ENCODE results near the gene DENND4C.
"Not testable (repeated sequence)": the region's sequence is repeated elsewhere in the genome, so short reads cannot be mapped to it uniquely, and the experiment has no call there.

The DENND4C gene

DNA sequence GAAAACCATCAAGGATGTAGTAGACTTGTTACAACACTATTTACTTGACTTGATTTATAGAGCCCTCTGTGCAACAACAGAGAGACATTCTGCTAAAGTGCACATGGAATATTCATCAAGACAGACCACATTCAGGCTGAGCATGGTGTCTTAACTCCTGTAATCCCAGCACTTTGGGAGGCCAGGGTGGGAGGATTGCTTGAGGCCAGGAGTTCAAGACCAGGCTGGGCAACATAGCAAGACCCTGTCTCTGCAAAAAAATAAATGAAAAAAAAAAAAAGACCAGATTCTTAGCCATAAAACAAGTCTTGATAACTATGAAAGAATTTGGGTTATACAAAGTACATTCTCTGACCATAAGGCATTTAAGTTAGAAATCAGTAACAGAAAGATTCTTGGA, 25.3 kb downstream of the DENND4C start:
- H3K4me3 ChIP-seq (ENCODE audit: low read depth in 1 of 5, low read length in 5 of 5) = no peak overlapping the region
- peaks cover 0 to 5% (median 0%) of the 10 kb centered on the region in 5 donors for H3K36me3 ChIP-seq (ENCODE audit: control insufficient read depth in 5 of 5, insufficient read depth in 5 of 5, low read length in 5 of 5)
- H3K27ac ChIP-seq (ENCODE audit: low read depth, low read length) = no peak overlapping the region
- no peaks in the 10 kb centered on the region for H3K27me3 ChIP-seq (ENCODE audit: control insufficient read depth in 5 of 5, insufficient read depth in 4 of 5, low read length in 5 of 5)
- no peaks in the 10 kb centered on the region for H3K9me3 ChIP-seq (ENCODE audit: control insufficient read depth in 5 of 5, low read length in 5 of 5)
- peaks cover 2 to 26% (median 18%) of the 10 kb centered on the region in 5 donors for H3K4me1 ChIP-seq (ENCODE audit: control insufficient read depth in 5 of 5, insufficient read depth in 5 of 5, low read length in 5 of 5)
- no peak overlapping the region for H3K9ac ChIP-seq (ENCODE audit: low read length in 5 of 5)

DNA sequence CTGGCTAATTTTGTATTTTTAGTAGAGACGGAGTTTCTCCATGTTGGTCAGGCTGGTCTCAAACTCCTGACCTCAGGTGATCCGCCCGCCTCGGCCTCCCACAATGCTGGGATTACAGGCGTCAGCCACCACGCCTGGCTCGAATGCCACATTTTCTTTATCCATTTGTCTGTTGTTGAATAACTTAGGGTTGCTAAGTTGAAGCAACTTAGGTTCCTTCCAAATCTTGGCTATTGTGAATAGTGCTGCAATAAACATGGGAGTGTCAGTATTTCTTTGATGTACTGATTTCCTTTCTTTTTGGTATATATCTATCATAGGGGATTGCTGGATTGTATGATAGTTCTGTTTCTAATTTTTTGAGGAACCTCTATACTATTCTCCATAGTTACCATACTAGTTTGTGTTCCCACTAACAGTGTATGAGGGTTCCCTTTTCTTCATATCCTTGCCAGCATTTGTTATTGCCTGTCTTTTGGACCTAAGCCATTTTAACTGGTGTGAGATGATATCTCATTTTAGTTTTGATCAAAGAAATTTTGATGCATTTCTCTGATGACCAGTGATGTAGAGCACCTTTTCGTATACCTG, 29.3 kb downstream of the DENND4C start:
- not testable (repeated sequence) for H3K9ac ChIP-seq (ENCODE audit: low read length in 5 of 5); H3K4me1 ChIP-seq (ENCODE audit: control insufficient read depth in 5 of 5, insufficient read depth in 5 of 5, low read length in 5 of 5); H3K36me3 ChIP-seq (ENCODE audit: control insufficient read depth in 5 of 5, insufficient read depth in 5 of 5, low read length in 5 of 5); H3K27me3 ChIP-seq (ENCODE audit: control insufficient read depth in 5 of 5, insufficient read depth in 4 of 5, low read length in 5 of 5); H3K9me3 ChIP-seq (ENCODE audit: control insufficient read depth in 5 of 5, low read length in 5 of 5); H3K4me3 ChIP-seq (ENCODE audit: low read depth in 1 of 5, low read length in 5 of 5); H3K27ac ChIP-seq (ENCODE audit: low read depth, low read length)

DNA sequence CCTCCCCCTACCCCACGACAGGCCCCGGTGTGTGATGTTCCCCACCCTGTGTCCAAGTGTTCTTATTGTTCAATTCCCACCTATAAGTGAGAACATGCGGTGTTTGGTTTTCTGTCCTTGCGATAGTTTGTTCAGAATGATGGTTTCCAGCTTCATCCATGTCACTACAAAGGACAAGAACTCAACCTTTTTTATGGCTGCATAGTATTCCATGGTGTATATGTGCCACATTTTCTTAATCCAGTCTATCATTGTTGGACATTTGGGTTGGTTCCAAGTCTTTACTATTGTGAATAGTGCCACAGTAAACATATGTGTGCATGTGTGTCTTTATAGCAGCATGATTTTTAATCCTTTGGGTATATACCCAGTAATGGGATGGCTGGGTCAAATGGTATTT, 35.1 kb downstream of the DENND4C start:
- not testable (repeated sequence) for H3K9ac ChIP-seq (ENCODE audit: low read length in 5 of 5); H3K36me3 ChIP-seq (ENCODE audit: control insufficient read depth in 5 of 5, insufficient read depth in 5 of 5, low read length in 5 of 5); H3K27ac ChIP-seq (ENCODE audit: low read depth, low read length); H3K4me1 ChIP-seq (ENCODE audit: control insufficient read depth in 5 of 5, insufficient read depth in 5 of 5, low read length in 5 of 5); H3K4me3 ChIP-seq (ENCODE audit: low read depth in 1 of 5, low read length in 5 of 5); H3K27me3 ChIP-seq (ENCODE audit: control insufficient read depth in 5 of 5, insufficient read depth in 4 of 5, low read length in 5 of 5); H3K9me3 ChIP-seq (ENCODE audit: control insufficient read depth in 5 of 5, low read length in 5 of 5)

DNA sequence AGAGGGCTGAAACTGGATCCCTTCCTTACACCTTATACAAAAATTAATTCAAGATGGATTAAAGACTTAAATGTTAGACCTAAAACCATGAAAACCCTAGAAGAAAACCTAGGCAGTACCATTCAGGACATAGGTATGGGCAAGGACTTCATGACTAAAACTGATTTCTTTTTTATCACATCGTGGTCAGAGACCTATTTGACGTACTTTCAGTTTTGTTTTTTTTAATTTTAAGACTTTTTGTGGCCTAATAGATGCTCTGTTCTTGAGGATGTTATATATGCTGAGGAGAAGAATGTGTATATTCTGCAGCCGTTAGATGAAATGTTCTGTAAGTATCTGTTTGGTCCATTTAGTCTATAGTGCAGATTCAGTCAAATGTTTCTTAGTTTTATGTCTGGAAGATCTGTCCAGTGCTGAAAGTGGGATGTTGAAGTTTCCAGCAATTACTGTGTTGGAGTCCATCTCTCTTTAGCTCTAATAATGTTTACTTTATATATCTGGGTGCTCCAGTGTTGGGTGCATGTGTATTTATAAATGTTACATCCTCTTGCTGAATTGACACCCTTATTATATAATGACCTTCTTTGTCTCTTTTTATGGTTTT, 36.4 kb downstream of the DENND4C start:
- not testable (repeated sequence) for H3K9ac ChIP-seq (ENCODE audit: low read length in 5 of 5)

DNA sequence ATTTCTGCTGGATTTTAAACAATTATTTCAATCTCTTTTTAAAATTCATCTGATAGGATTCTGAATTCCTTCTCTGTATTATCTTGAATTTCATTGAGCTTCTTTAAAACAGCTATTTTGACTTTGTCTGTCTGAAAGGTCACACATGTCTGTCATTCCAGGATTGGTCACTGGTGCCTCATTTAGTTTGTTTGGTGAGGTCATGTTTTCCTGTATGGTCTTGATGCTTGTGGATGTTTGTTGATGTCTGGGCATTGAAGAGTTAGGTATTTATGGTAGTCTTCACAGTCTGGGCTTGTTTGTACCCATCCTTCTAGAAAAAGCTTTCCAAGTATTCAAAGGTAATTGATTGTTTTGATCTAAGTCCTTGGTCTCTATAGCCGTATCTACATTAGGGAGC, 39.1 kb downstream of the DENND4C start:
- Histone ChIP-seq H3K27ac (ENCODE audit: low read depth, low read length) (no peak overlapping the region), H3K9ac (ENCODE audit: low read length in 5 of 5) (no peak overlapping the region), H3K27me3 (ENCODE audit: control insufficient read depth in 5 of 5, insufficient read depth in 4 of 5, low read length in 5 of 5) (no peaks in the 10 kb centered on the region), H3K4me3 (ENCODE audit: low read depth in 1 of 5, low read length in 5 of 5) (no peak overlapping the region), H3K9me3 (ENCODE audit: control insufficient read depth in 5 of 5, low read length in 5 of 5) (peaks cover 0 to 4% (median 0%) of the 10 kb centered on the region in 5 donors), H3K36me3 (ENCODE audit: control insufficient read depth in 5 of 5, insufficient read depth in 5 of 5, low read length in 5 of 5) (no peaks in the 10 kb centered on the region), H3K4me1 (ENCODE audit: control insufficient read depth in 5 of 5, insufficient read depth in 5 of 5, low read length in 5 of 5) (peaks cover 0 to 3% (median 0%) of the 10 kb centered on the region in 5 donors)

More for the DNA sequence above, 36.4 kb downstream of the DENND4C start:
- not testable (repeated sequence) for H3K4me3 ChIP-seq (ENCODE audit: low read depth in 1 of 5, low read length in 5 of 5); H3K9me3 ChIP-seq (ENCODE audit: control insufficient read depth in 5 of 5, low read length in 5 of 5); H3K4me1 ChIP-seq (ENCODE audit: control insufficient read depth in 5 of 5, insufficient read depth in 5 of 5, low read length in 5 of 5); H3K27me3 ChIP-seq (ENCODE audit: control insufficient read depth in 5 of 5, insufficient read depth in 4 of 5, low read length in 5 of 5); H3K36me3 ChIP-seq (ENCODE audit: control insufficient read depth in 5 of 5, insufficient read depth in 5 of 5, low read length in 5 of 5); H3K27ac ChIP-seq (ENCODE audit: low read depth, low read length)

DNA sequence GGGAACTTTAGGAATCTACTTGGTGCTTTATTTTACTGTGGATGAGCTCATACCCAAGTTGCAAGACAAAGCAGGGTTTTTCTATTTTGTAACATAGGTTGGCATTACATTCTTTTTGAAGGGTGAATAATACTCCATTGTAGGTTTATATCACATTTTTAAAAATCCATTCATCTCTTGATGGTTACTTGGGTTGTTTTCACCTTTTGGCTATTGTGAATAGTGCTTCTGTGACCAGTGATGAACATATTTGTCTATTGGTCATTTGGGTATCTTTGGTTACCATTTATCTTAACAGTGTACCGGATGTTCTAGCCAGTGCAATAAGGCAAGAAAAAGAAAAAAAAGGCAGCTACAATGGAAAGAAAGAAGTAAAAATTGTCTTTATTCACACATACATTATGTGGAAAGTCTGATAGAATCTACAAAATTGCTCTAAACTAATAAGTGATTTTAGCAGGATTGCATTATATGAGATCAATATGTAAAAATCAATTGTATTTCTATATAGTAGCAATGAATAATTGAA, 40.0 kb downstream of the DENND4C start:
- no peak overlapping the region for H3K4me3 ChIP-seq (ENCODE audit: low read depth in 1 of 5, low read length in 5 of 5)
- no peak overlapping the region for H3K27ac ChIP-seq (ENCODE audit: low read depth, low read length)
- H3K4me1 ChIP-seq (ENCODE audit: control insufficient read depth in 5 of 5, insufficient read depth in 5 of 5, low read length in 5 of 5) = peaks cover 0 to 3% (median 0%) of the 10 kb centered on the region in 5 donors
- no peaks in the 10 kb centered on the region for H3K27me3 ChIP-seq (ENCODE audit: control insufficient read depth in 5 of 5, insufficient read depth in 4 of 5, low read length in 5 of 5)
- H3K9ac ChIP-seq (ENCODE audit: low read length in 5 of 5) = no peak overlapping the region
- H3K9me3 ChIP-seq (ENCODE audit: control insufficient read depth in 5 of 5, low read length in 5 of 5) = peaks cover 0 to 4% (median 0%) of the 10 kb centered on the region in 5 donors
- H3K36me3 ChIP-seq (ENCODE audit: control insufficient read depth in 5 of 5, insufficient read depth in 5 of 5, low read length in 5 of 5) = no peaks in the 10 kb centered on the region

DNA sequence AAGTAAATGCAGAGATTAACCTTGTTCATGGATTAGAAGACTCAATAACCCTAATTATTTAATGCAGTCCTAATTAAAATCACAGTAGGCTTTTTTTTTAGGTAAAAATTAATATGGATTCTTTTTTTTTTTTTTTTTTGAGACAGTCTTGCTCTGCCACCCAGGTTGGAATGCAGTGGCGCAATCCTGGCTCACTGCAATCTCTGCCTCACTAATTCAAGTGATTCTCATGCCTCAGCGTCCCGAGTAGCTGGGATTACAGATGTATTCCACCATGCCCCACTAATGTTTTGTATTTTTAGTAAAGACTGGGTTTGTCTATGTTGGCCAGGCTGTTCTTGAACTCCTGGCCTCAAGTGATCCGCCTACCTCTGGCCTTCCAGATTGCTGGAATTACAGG, 40.6 kb downstream of the DENND4C start:
- Histone ChIP-seq H3K27me3 (ENCODE audit: control insufficient read depth in 5 of 5, insufficient read depth in 4 of 5, low read length in 5 of 5) (no peaks in the 10 kb centered on the region), H3K4me3 (ENCODE audit: low read depth in 1 of 5, low read length in 5 of 5) (no peak overlapping the region), H3K9me3 (ENCODE audit: control insufficient read depth in 5 of 5, low read length in 5 of 5) (peaks cover 0 to 4% (median 0%) of the 10 kb centered on the region in 5 donors), H3K9ac (ENCODE audit: low read length in 5 of 5) (no peak overlapping the region), H3K27ac (ENCODE audit: low read depth, low read length) (no peak overlapping the region), H3K4me1 (ENCODE audit: control insufficient read depth in 5 of 5, insufficient read depth in 5 of 5, low read length in 5 of 5) (peaks cover 0 to 3% (median 0%) of the 10 kb centered on the region in 5 donors), H3K36me3 (ENCODE audit: control insufficient read depth in 5 of 5, insufficient read depth in 5 of 5, low read length in 5 of 5) (peaks cover 0 to 1% (median 0%) of the 10 kb centered on the region in 5 donors)

DNA sequence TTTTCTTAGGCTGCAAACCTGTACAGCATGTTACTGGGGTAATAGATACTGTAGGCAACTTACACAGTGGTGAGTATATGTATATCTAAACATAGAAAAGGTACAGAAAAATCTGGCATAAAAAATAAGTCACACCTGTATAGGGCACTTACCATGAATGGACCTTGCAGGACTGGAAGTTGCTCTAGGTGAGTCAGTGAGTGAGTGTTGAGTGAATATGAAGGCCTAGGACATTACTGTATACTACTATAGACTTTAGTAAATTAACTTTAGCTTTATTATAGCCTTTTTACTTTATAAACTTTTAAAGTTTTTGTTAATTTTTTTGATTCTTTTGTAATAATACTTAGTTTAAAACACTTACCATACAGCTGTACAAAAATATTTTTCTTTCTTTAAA, 51.3 kb downstream of the DENND4C start:
- Histone ChIP-seq H3K36me3 (ENCODE audit: control insufficient read depth in 5 of 5, insufficient read depth in 5 of 5, low read length in 5 of 5) (no peaks in the 10 kb centered on the region), H3K4me3 (ENCODE audit: low read depth in 1 of 5, low read length in 5 of 5) (no peak overlapping the region), H3K27me3 (ENCODE audit: control insufficient read depth in 5 of 5, insufficient read depth in 4 of 5, low read length in 5 of 5) (no peaks in the 10 kb centered on the region), H3K27ac (ENCODE audit: low read depth, low read length) (no peak overlapping the region), H3K4me1 (ENCODE audit: control insufficient read depth in 5 of 5, insufficient read depth in 5 of 5, low read length in 5 of 5) (peaks cover 0 to 8% (median 7%) of the 10 kb centered on the region in 5 donors), H3K9me3 (ENCODE audit: control insufficient read depth in 5 of 5, low read length in 5 of 5) (no peaks in the 10 kb centered on the region), H3K9ac (ENCODE audit: low read length in 5 of 5) (no peak overlapping the region)

DNA sequence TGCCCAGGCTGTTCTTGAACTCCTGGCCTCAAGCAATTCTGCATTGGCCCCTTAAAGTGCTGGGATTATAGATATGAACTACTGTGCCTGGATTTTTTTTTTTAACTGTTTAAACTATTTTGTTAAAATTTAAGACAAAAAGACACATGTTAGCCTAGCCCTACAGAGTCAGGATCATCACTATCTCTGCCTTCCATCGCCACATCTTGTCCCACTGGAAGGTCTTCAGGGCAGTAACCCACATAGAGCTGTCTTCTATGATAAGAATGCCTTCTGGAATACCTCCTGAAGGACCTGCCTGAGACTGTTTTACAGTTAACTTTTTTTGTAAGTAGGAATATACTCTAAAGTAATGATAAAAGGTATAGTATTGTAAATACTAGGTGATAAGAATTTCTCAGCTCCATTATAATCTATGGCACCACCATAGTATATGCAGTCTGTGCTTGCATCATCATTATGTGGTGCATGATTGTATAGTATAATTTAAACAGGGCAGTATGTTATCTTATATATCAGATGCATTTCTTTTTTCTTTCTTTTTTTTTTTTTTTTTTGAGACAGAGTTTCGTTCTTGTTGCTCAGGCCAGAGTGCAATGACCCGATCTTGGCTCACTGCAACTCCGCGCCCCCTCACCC, 52.7 kb downstream of the DENND4C start:
- H3K27ac ChIP-seq (ENCODE audit: low read depth, low read length) = no peak overlapping the region

DNA sequence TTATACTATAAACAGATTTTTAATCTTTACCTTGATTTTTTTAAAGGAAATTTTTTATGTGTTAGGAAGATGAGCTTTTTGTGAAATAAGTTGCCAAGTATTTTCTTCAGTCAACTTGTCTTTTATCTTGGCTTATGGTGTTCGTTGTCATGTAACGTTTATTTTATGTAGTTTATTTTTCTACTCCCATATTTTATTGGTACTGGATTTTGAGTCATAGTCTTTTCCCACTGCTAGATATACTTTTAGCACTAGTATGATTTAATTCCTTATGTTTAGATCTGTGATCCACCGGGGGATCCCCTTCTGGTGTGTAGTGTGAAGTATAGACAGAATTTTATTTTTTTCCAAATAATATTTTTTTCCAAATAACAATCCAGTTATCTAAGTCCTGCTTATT, 54.2 kb downstream of the DENND4C start:
- H3K27me3 ChIP-seq (ENCODE audit: control insufficient read depth in 5 of 5, insufficient read depth in 4 of 5, low read length in 5 of 5) = no peaks in the 10 kb centered on the region
- peaks cover 0 to 13% (median 6%) of the 10 kb centered on the region in 5 donors for H3K4me1 ChIP-seq (ENCODE audit: control insufficient read depth in 5 of 5, insufficient read depth in 5 of 5, low read length in 5 of 5)
- peaks cover 0 to 11% (median 5%) of the 10 kb centered on the region in 5 donors for H3K36me3 ChIP-seq (ENCODE audit: control insufficient read depth in 5 of 5, insufficient read depth in 5 of 5, low read length in 5 of 5)
- no peaks in the 10 kb centered on the region for H3K9me3 ChIP-seq (ENCODE audit: control insufficient read depth in 5 of 5, low read length in 5 of 5)
- H3K9ac ChIP-seq (ENCODE audit: low read length in 5 of 5) = no peak overlapping the region
- no peak overlapping the region for H3K4me3 ChIP-seq (ENCODE audit: low read depth in 1 of 5, low read length in 5 of 5)
- no peak overlapping the region for H3K27ac ChIP-seq (ENCODE audit: low read depth, low read length)

More for the DNA sequence above, 52.7 kb downstream of the DENND4C start:
- peaks cover 0 to 10% (median 7%) of the 10 kb centered on the region in 5 donors for H3K4me1 ChIP-seq (ENCODE audit: control insufficient read depth in 5 of 5, insufficient read depth in 5 of 5, low read length in 5 of 5)
- no peak overlapping the region for H3K9ac ChIP-seq (ENCODE audit: low read length in 5 of 5)
- no peak overlapping the region for H3K4me3 ChIP-seq (ENCODE audit: low read depth in 1 of 5, low read length in 5 of 5)
- no peaks in the 10 kb centered on the region for H3K27me3 ChIP-seq (ENCODE audit: control insufficient read depth in 5 of 5, insufficient read depth in 4 of 5, low read length in 5 of 5)
- no peaks in the 10 kb centered on the region for H3K9me3 ChIP-seq (ENCODE audit: control insufficient read depth in 5 of 5, low read length in 5 of 5)
- H3K36me3 ChIP-seq (ENCODE audit: control insufficient read depth in 5 of 5, insufficient read depth in 5 of 5, low read length in 5 of 5) = peaks cover 0 to 6% (median 0%) of the 10 kb centered on the region in 5 donors
